ENCODE measurements around the gene MYO1D. TPM values are rescaled to one million over a fixed set of nuclear protein-coding genes. Genes with fewer than 3 reads are reported as not detected.

The MYO1D gene
- total RNA-seq, 6 donors from 2014 or later = 63.0 to 139 (median 91.9) TPM

DNA sequence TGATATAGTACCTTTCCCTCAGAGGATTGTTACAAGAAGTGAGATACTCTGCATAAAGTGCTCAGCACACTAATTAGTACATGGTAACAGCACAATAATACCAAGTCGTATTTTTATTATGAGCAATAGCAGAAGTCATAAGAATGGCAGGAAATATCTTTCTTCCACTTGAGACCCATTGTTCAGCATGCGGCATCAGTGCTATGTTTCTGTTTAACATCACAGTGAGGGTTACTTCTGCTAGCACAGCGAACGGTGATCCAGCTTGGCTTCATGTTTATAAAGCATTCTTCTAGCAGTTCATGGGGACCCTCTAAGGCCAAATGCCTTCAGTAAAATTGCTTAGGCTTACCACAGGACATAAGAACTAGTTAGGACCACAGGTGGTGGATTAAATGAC, 83.1 kb downstream of the MYO1D start:
- TF ChIP-seq POLR2A (IDR thresholded peaks at IDR 0.05) (no peak), EP300 (IDR thresholded peaks at IDR 0.05) (no peak), POLR2AphosphoS5 (IDR thresholded peaks at IDR 0.05) (no peak)
- TF ChIP-seq, protein P1, sequence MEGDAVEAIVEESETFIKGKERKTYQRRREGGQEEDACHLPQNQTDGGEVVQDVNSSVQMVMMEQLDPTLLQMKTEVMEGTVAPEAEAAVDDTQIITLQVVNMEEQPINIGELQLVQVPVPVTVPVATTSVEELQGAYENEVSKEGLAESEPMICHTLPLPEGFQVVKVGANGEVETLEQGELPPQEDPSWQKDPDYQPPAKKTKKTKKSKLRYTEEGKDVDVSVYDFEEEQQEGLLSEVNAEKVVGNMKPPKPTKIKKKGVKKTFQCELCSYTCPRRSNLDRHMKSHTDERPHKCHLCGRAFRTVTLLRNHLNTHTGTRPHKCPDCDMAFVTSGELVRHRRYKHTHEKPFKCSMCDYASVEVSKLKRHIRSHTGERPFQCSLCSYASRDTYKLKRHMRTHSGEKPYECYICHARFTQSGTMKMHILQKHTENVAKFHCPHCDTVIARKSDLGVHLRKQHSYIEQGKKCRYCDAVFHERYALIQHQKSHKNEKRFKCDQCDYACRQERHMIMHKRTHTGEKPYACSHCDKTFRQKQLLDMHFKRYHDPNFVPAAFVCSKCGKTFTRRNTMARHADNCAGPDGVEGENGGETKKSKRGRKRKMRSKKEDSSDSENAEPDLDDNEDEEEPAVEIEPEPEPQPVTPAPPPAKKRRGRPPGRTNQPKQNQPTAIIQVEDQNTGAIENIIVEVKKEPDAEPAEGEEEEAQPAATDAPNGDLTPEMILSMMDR (IDR thresholded peaks at IDR 0.05) = no peak

GRCh38 chr17:32792207-32792606, 84.7 kb downstream of the MYO1D start:
- H3K4me3 ChIP-seq = no peak overlapping the region
- ATAC-seq (ENCODE audit: low FRiP score in 2 of 2) (no peak), DNase-seq (no peak)
- peaks cover 0 to 4% (median 0%) of the 10 kb centered on the region in 4 donors for H3K4me1 ChIP-seq
- WGBS, 2 donors = 84 to 92% methylated on average over 1 of the region's 1 CpG
- no peaks in the 10 kb centered on the region for H3K36me3 ChIP-seq
- H3K9me3 ChIP-seq = no peaks in the 10 kb centered on the region
- H3K27ac ChIP-seq = no peak overlapping the region
- TF ChIP-seq POLR2AphosphoS5 (IDR thresholded peaks at IDR 0.05) = no peak
- no peak for TF ChIP-seq POLR2A (IDR thresholded peaks at IDR 0.05)
- no peak for TF ChIP-seq EP300 (IDR thresholded peaks at IDR 0.05)
- TF ChIP-seq, protein P1 (IDR thresholded peaks at IDR 0.05) = no peak
- H3K27me3 ChIP-seq = no peaks in the 10 kb centered on the region

More for the DNA sequence above, 83.1 kb downstream of the MYO1D start:
- H3K4me1 ChIP-seq = peaks cover 0 to 5% (median 2%) of the 10 kb centered on the region in 4 donors
- no peak overlapping the region for H3K4me3 ChIP-seq
- H3K27me3 ChIP-seq = no peaks in the 10 kb centered on the region
- DNase-seq (no peak), ATAC-seq (ENCODE audit: low FRiP score in 2 of 2) (no peak)
- no peaks in the 10 kb centered on the region for H3K36me3 ChIP-seq
- no peak overlapping the region for H3K27ac ChIP-seq
- WGBS, 2 donors = 50 to 79% methylated on average over 4 of the region's 4 CpGs
- no peaks in the 10 kb centered on the region for H3K9me3 ChIP-seq

- H3K36me3 ChIP-seq = no peaks in the 10 kb centered on the region
- WGBS, 2 donors = 95 to 100% methylated on average over 3 of the region's 3 CpGs
- no peak overlapping the region for H3K27ac ChIP-seq
- no peaks in the 10 kb centered on the region for H3K4me1 ChIP-seq
- no peaks in the 10 kb centered on the region for H3K9me3 ChIP-seq
- TF ChIP-seq EP300 (IDR thresholded peaks at IDR 0.05) (no peak), POLR2A (IDR thresholded peaks at IDR 0.05) (no peak), POLR2AphosphoS5 (IDR thresholded peaks at IDR 0.05) (no peak)
- TF ChIP-seq, protein P1 (IDR thresholded peaks at IDR 0.05) = no peak
- ATAC-seq (ENCODE audit: low FRiP score in 2 of 2) = no peak
- H3K4me3 ChIP-seq = no peak overlapping the region
- no peaks in the 10 kb centered on the region for H3K27me3 ChIP-seq
- no peak for DNase-seq
Observed at GRCh38 chr17:32786169-32786568, 90.8 kb downstream of the MYO1D start.

- TF ChIP-seq POLR2AphosphoS5 (IDR thresholded peaks at IDR 0.05) (no peak), POLR2A (IDR thresholded peaks at IDR 0.05) (no peak)
- no peak overlapping the region for H3K4me3 ChIP-seq
- H3K27ac ChIP-seq = no peak overlapping the region
- WGBS, 2 donors = 82 to 86% methylated on average over 3 of the region's 3 CpGs
- DNase-seq = no peak
- no peaks in the 10 kb centered on the region for H3K4me1 ChIP-seq
- H3K36me3 ChIP-seq = no peaks in the 10 kb centered on the region
- H3K27me3 ChIP-seq = no peaks in the 10 kb centered on the region
- H3K9me3 ChIP-seq = no peaks in the 10 kb centered on the region
- ATAC-seq (ENCODE audit: low FRiP score in 2 of 2) = no peak
Observed at GRCh38 chr17:32784113-32784512, 92.8 kb downstream of the MYO1D start.

DNA sequence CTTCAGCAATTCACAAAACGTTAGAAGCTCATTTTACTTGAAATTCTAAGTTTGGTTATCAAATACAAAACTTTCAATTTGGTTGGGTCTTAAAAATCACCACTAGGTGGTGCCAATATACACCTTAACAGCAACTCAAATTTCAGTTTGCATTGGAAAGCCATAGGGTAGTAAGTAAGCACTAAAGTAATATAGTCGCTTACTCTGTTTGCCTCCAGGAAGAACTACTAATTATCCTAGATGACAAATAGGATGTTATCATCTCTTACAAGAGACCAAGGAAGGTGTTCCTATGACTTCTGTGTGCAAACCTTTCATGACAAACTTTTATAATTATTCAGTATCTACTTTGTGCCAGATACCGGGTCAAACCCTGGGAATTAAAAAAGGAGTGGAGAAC, 93.3 kb downstream of the MYO1D start:
- Histone ChIP-seq H3K4me1 (no peaks in the 10 kb centered on the region), H3K36me3 (no peaks in the 10 kb centered on the region), H3K27me3 (no peaks in the 10 kb centered on the region), H3K9me3 (no peaks in the 10 kb centered on the region), H3K27ac (no peak overlapping the region), H3K4me3 (no peak overlapping the region)
- WGBS, 2 donors = 0 to 1% methylated on average over 3 of the region's 3 CpGs
- DNase-seq (no peak), ATAC-seq (ENCODE audit: low FRiP score in 2 of 2) (peak in 1 of 2 donors; percentile 73)
- TF ChIP-seq EP300 (IDR thresholded peaks at IDR 0.05) = no peak
- TF ChIP-seq, protein P1 (IDR thresholded peaks at IDR 0.05) = peak; percentile 46 to 80 (median 61)
- no peak for TF ChIP-seq POLR2AphosphoS5 (IDR thresholded peaks at IDR 0.05)
- no peak for TF ChIP-seq POLR2A (IDR thresholded peaks at IDR 0.05)
